H1 (cell line): ENCODE measurements around the gene FAM53B. TPM values are rescaled to one million over a fixed set of nuclear protein-coding genes. Genes with fewer than 3 reads are reported as not detected.

Experiments
- CTCF ChIA-PET: fragments of 300-600 bp; sonication (Branson Sonifier 250); formaldehyde crosslinking; loops from one replicate; lab custom pipeline; 2021; ENCODE audit not compliant: partially characterized antibody; lab: Charles Lee
- POLR2A ChIA-PET: fragments of 300-600 bp; sonication (Branson Sonifier 250); formaldehyde crosslinking; loops from one replicate; lab custom pipeline; 2021; ENCODE audit warnings: inconsistent platforms; ENCODE audit not compliant: partially characterized antibody; lab: Charles Lee
- DNase-seq, 2 experiments: peaks; one replicate each; pipeline versions ENCODE4 v3.0.0 to v3.0.0-alpha.2; 2010 to 2022; ENCODE audit warnings: low spot score in 2 of 2, low read depth in 1 of 2, mixed read lengths in 1 of 2
- FAIRE-seq: peaks from 2 replicates; lab custom pipeline; 2011; peaks lifted over from hg19 to GRCh38; lab: Jason Lieb, UNC
- H2AFZ ChIP-seq: 2 replicates; pipeline ENCODE4 v1.8.1; 2012; ENCODE audit warnings: low read length, inconsistent platforms
- H2AK5ac ChIP-seq: 2 replicates; pipeline ENCODE4 v1.6.1; 2013; ENCODE audit warnings: low read depth, low read length
- H2BK120ac ChIP-seq: replicated peaks from 2 replicates; pipeline ENCODE3; 2013; ENCODE audit warnings: low read depth, low read length, inconsistent platforms
- H2BK12ac ChIP-seq: 2 replicates; pipeline ENCODE4 v1.6.1; 2013; ENCODE audit warnings: low read depth, low read length
- H2BK15ac ChIP-seq: 2 replicates; pipeline ENCODE4 v1.6.1; 2013; ENCODE audit warnings: low read length
- H2BK20ac ChIP-seq: 2 replicates; pipeline ENCODE4 v1.6.1; 2013; ENCODE audit warnings: low read length
- H2BK5ac ChIP-seq: 2 replicates; pipeline ENCODE4 v1.6.1; 2013; ENCODE audit warnings: low read depth, low read length
- H3K14ac ChIP-seq: 2 replicates; pipeline ENCODE4 v1.6.1; 2013; ENCODE audit warnings: inconsistent platforms; ENCODE audit not compliant: insufficient read length
- H3K18ac ChIP-seq: 2 replicates; pipeline ENCODE4 v1.6.1; 2013; ENCODE audit warnings: low read length; ENCODE audit errors: extremely low read depth
- H3K23ac ChIP-seq: 2 replicates; pipeline ENCODE4 v1.6.1; 2013; ENCODE audit warnings: inconsistent platforms; ENCODE audit not compliant: insufficient read length
- H3K23me2 ChIP-seq: 2 replicates; pipeline ENCODE4 v1.6.1; 2013; ENCODE audit warnings: low read depth, low read length
- H3K27ac ChIP-seq: 2 replicates; pipeline ENCODE4 v1.6.1; 2011; ENCODE audit warnings: low read depth, low read length, inconsistent platforms
- H3K27me3 ChIP-seq, 4 experiments: replicated peaks in 1 of 4; 1 replicate in 1 of 4; 2 replicates in 3 of 4; pipeline versions ENCODE4 v1.6.1 to v1.8.1; 2011 to 2013; ENCODE audit warnings: low read length in 3 of 4, mild to moderate bottlenecking in 3 of 4, inconsistent platforms in 2 of 4, mixed read lengths in 2 of 4, moderate library complexity in 1 of 4; ENCODE audit not compliant: control insufficient read depth in 3 of 4, insufficient read depth in 3 of 4; ENCODE audit errors: extremely low read depth in 1 of 4
- H3K36me3 ChIP-seq, 4 experiments: 2 replicates each; pipeline versions ENCODE4 v1.6.1 to v1.8.1; 2011 to 2013; ENCODE audit warnings: mild to moderate bottlenecking in 4 of 4, low read length in 3 of 4, moderate library complexity in 2 of 4, control low read depth in 1 of 4, inconsistent platforms in 1 of 4; ENCODE audit not compliant: insufficient read depth in 4 of 4, control insufficient read depth in 2 of 4
- H3K4ac ChIP-seq: replicated peaks from 2 replicates; pipeline ENCODE3; 2013; ENCODE audit warnings: low read length, low read depth, mixed read lengths, inconsistent platforms; ENCODE audit not compliant: insufficient read length
- H3K4me1 ChIP-seq, 4 experiments: replicated peaks in 1 of 4; 1 replicate in 1 of 4; 2 replicates in 3 of 4; pipeline versions ENCODE4 v1.6.1 to v1.8.1; 2011 to 2013; ENCODE audit warnings: low read length in 3 of 4, inconsistent platforms in 2 of 4, mixed read lengths in 1 of 4; ENCODE audit not compliant: insufficient read depth in 4 of 4, control insufficient read depth in 3 of 4
- H3K4me2 ChIP-seq, 2 experiments: 2 replicates each; pipeline versions ENCODE4 v1.6.1 to v1.8.1; 2011 to 2013; ENCODE audit warnings: low read depth in 2 of 2, low read length in 2 of 2, control low read depth in 1 of 2, inconsistent platforms in 1 of 2, mild to moderate bottlenecking in 1 of 2; ENCODE audit not compliant: insufficient read depth in 1 of 2
- H3K4me3 ChIP-seq, 4 experiments: fragments of 200-600, 300-600 bp in 1 of 4; sonication (generic), shearing (Covaris generic), sonication (Bioruptor Twin) in 1 of 4; 2 replicates each; pipeline versions ENCODE4 v1.5.1 to v1.8.1; 2011 to 2016; ENCODE audit warnings: low read length in 4 of 4, low read depth in 3 of 4, control low read depth in 2 of 4, inconsistent platforms in 2 of 4, mild to moderate bottlenecking in 2 of 4, mixed read lengths in 1 of 4, moderate library complexity in 1 of 4; ENCODE audit not compliant: insufficient read depth in 2 of 4; ENCODE audit errors: extremely low read depth in 1 of 4
- H3K56ac ChIP-seq: replicated peaks from 2 replicates; pipeline ENCODE3; 2013; ENCODE audit warnings: low read depth, mild to moderate bottlenecking, mixed read lengths, low read length, inconsistent platforms; ENCODE audit not compliant: insufficient read length
- H3K79me1 ChIP-seq: 2 replicates; pipeline ENCODE4 v1.6.1; 2013; ENCODE audit warnings: low read depth, low read length, control low read depth
- H3K79me2 ChIP-seq, 2 experiments: 2 replicates each; pipeline versions ENCODE4 v1.6.1 to v1.8.1; 2012 to 2013; ENCODE audit warnings: low read length in 2 of 2, mild to moderate bottlenecking in 2 of 2, inconsistent platforms in 1 of 2; ENCODE audit not compliant: insufficient read depth in 2 of 2, control insufficient read depth in 1 of 2
- H3K9ac ChIP-seq, 4 experiments: replicated peaks in 1 of 4; 1 replicate in 1 of 4; 2 replicates in 3 of 4; pipeline versions ENCODE4 v1.6.1 to v1.8.1; 2011 to 2013; ENCODE audit warnings: low read depth in 3 of 4, low read length in 3 of 4, control low read depth in 2 of 4, mild to moderate bottlenecking in 2 of 4, moderate library complexity in 2 of 4, inconsistent platforms in 1 of 4; ENCODE audit errors: extremely low read depth in 1 of 4
- H3K9me3 ChIP-seq, 2 experiments: 2 replicates each; pipeline versions ENCODE4 v1.6.1 to v1.8.1; 2012 to 2013; ENCODE audit warnings: mild to moderate bottlenecking in 2 of 2, moderate library complexity in 2 of 2, control low read depth in 1 of 2, inconsistent platforms in 1 of 2, low read depth in 1 of 2, low read length in 1 of 2, mixed read lengths in 1 of 2; ENCODE audit not compliant: insufficient read depth in 2 of 2
- H4K20me1 ChIP-seq, 2 experiments: replicated peaks in 1 of 2; 2 replicates each; pipeline versions ENCODE3 to v1.8.1; 2011 to 2013; ENCODE audit warnings: inconsistent platforms in 2 of 2, low read length in 2 of 2, mild to moderate bottlenecking in 1 of 2; ENCODE audit not compliant: insufficient read depth in 2 of 2, control insufficient read depth in 1 of 2
- H4K5ac ChIP-seq: 2 replicates; pipeline ENCODE4 v1.6.1; 2013; ENCODE audit warnings: low read length, low read depth, mixed read lengths, inconsistent platforms; ENCODE audit not compliant: insufficient read length
- H4K8ac ChIP-seq: 2 replicates; pipeline ENCODE4 v1.8.0; 2013; ENCODE audit warnings: mild to moderate bottlenecking, moderate library complexity, low read length, inconsistent platforms; ENCODE audit not compliant: insufficient read depth; ENCODE audit errors: extremely low read depth
- H4K91ac ChIP-seq: replicated peaks from 2 replicates; pipeline ENCODE3; 2013; ENCODE audit warnings: low read length, mixed read lengths, inconsistent platforms; ENCODE audit not compliant: insufficient read length
- RXRA ChIP-seq: IDR thresholded peaks from 2 replicates; pipeline ENCODE4 v1.6.1; 2011; ENCODE audit warnings: low read depth, mild to moderate bottlenecking, low read length, moderate library complexity; ENCODE audit not compliant: insufficient read depth
- TAF7 ChIP-seq: optimal IDR thresholded peaks from 2 replicates; pipeline ENCODE3; 2011; ENCODE audit warnings: low read depth, mild to moderate bottlenecking, inconsistent platforms, low read length, moderate library complexity, borderline replicate concordance
- whole genome bisulfite sequencing, 2 experiments: shearing (Covaris generic) in 1 of 2; methylation state at CpG; one replicate each; pipeline versions ENCODE4 v1.1.6 to v1.1.7; 2013 to 2015; ENCODE audit warnings: low lambda C conversion rate in 2 of 2, mixed read lengths in 2 of 2, inconsistent platforms in 1 of 2, low coverage in 1 of 2, missing lambda C conversion rate in 1 of 2; ENCODE audit not compliant: insufficient replicate concordance in 2 of 2, insufficient coverage in 1 of 2, insufficient read length in 1 of 2; ENCODE audit errors: extremely low coverage in 1 of 2, missing lambda C conversion rate in 1 of 2; 5-methylcytosine and 5-hydroxymethylcytosine counted together
- polyA plus RNA-seq, 7 experiments: library from polyadenylated mRNA; depleted of rRNA in 3 of 7; stranded (reverse) in 5 of 7; unstranded in 2 of 7; fragments of >200 nt in 5 of 7; fragments of 200-250 nt in 2 of 7; gene quantifications; 1 replicate in 5 of 7; 2 replicates in 1 of 7; 4 replicates in 1 of 7; pipeline versions ENCODE4 v1.2.1 to v1.2.3, GENCODE V29; 2011 to 2013; ENCODE audit warnings: missing spikeins in 2 of 7, mixed read lengths in 2 of 7
- total RNA-seq: library from RNA; stranded (reverse); fragmentation: NEBNext Ultra II Directional; extraction: Animal tissue kit (Norgen Biotek cat#: 25700); gene quantifications from 2 replicates; pipeline ENCODE4 v1.2.1, GENCODE V29; 2021
- TF ChIP-seq, protein P1 (sequence below): IDR thresholded peaks from 2 replicates; pipeline ENCODE4 v1.6.1; 2011; ENCODE audit warnings: low read depth, mild to moderate bottlenecking, low read length; ENCODE audit not compliant: insufficient read depth

Gene FAM53B
- total and polyA plus RNA-seq, 2 of the 8 experiments (the other 6 are each of a cell fraction or from before 2014, with no cell fraction given), result 5.3 to 14.4 TPM

DNA sequence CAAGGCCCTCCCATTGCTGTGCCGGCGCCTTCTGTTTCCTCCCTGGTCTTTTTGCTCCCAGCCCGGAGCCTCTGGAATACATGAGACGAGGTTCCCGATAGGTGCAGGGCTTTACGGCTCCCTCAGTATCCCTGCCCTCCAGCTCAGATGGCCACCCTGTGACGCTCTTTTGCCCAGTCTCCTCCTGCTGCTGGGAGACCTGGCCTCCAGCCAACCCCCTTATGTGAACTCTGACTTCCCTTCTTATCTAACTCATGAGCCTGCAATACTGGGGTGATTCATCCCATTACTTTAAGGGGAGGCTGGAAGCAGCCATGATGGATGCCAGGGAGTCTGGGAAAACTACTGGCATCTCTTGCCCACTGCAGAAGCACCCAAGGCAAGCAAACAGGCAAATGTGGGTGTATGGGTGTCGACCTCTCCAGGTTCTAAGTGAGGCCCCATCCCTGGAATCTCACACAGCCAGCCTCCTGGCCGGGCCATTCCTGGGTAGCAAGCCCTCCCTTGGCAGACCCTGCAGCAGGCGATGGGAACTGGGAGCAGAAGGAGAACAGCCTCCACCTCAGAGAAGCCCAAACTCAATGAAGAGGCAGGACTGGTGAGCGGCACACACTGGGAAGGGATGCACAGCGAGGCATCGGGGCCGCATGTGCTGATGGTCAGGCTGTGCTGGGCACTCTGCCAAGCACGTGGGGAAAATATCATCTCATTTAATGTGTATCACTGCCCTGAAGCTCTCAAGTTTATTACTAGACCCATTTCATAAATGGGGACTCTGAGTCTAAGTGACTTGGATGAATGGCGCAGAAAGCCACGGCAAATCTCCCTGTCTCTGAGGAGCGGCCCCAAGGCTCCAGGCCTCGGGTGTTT, 97.5 kb downstream of the FAM53B start:
- no peak overlapping the region for H4K5ac ChIP-seq
- H3K23me2 ChIP-seq, result no peaks in the 10 kb centered on the region
- peak overlapping the region; percentile 42 for H3K4ac ChIP-seq
- no peaks in the 10 kb centered on the region for H3K79me2 ChIP-seq
- no peak overlapping the region for H2BK120ac ChIP-seq
- H3K4me3 ChIP-seq, result no peak overlapping the region
- DNase-seq (no peak), FAIRE-seq (no peak)
- H4K8ac ChIP-seq, result no peak overlapping the region; the same call in 1 of the 2 replicates
- ChIA-PET POLR2A (no interaction called here), CTCF (interaction anchor here (0.6 to 2.2 kb wide), 15 partner anchors 11 to 166 kb away, joined by 3 to 11 read pairs (median 4); no protein-coding TSS in a partner anchor)
- H3K79me1 ChIP-seq, result no peaks in the 10 kb centered on the region; the same call in 1 of the 2 replicates
- no peak overlapping the region for H3K18ac ChIP-seq
- no peaks in the 10 kb centered on the region for H3K36me3 ChIP-seq
- no peak overlapping the region for H2AFZ ChIP-seq
- TF ChIP-seq, protein P1, sequence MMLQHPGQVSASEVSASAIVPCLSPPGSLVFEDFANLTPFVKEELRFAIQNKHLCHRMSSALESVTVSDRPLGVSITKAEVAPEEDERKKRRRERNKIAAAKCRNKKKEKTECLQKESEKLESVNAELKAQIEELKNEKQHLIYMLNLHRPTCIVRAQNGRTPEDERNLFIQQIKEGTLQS, result no peak
- TF ChIP-seq TAF7, result no peak
- TF ChIP-seq RXRA, result no peak
- 0 out of 2 replicates have a peak overlapping the region, but pooled peaks have one; percentile 41 for H2BK15ac ChIP-seq
- H4K91ac ChIP-seq, result peak overlapping the region; percentile 3
- H3K56ac ChIP-seq, result no peak overlapping the region
- no peak overlapping the region for H2BK12ac ChIP-seq
- no peak overlapping the region for H3K14ac ChIP-seq
- H2BK20ac ChIP-seq, result no peak overlapping the region
- no peak overlapping the region for H3K23ac ChIP-seq
- peaks cover 1 to 2% of the 10 kb centered on the region in 2 experiments for H4K20me1 ChIP-seq
- H3K27ac ChIP-seq, result no peak overlapping the region
- H3K4me2 ChIP-seq, result no peak overlapping the region
- no peaks in the 10 kb centered on the region for H3K9me3 ChIP-seq
- H3K4me1 ChIP-seq, result peaks cover 0 to 23% (median 16%) of the 10 kb centered on the region in 4 experiments; a peak in 6 of 7 replicates
- H3K9ac ChIP-seq, result no peak overlapping the region
- H3K27me3 ChIP-seq, result no peaks in the 10 kb centered on the region
- H2BK5ac ChIP-seq, result no peak overlapping the region
- 94% methylated on average over 19 of the region's 19 CpGs; no CpG with 5 or more reads in 1 of the 2 experiments for WGBS, 2 experiments
- H2AK5ac ChIP-seq, result no peak overlapping the region
